Measurements from ENCODE around the gene GPR143.

Gene GPR143

GRCh38 chrX:9703406-9703805, 62.2 kb downstream of the GPR143 start:
- TF ChIP-seq CTCF (IDR thresholded peaks at IDR 0.05; ENCODE audit: control insufficient read depth, extremely low read depth, insufficient read depth) = no peak
- no peak overlapping the region for H3K4me3 ChIP-seq (ENCODE audit: low read depth, low read length)
- DNase-seq (ENCODE audit: low read depth) = no peak

- TF ChIP-seq CTCF (IDR thresholded peaks at IDR 0.05; ENCODE audit: control insufficient read depth, extremely low read depth, insufficient read depth) = no peak
- H3K4me3 ChIP-seq (ENCODE audit: low read depth, low read length) = no peak overlapping the region
- DNase-seq (ENCODE audit: low read depth) = no peak
These were observed 63.9 kb downstream of the GPR143 start for GRCh38 chrX:9701790-9702189.

GRCh38 chrX:9700555-9700954, 65.1 kb downstream of the GPR143 start:
- TF ChIP-seq CTCF (IDR thresholded peaks at IDR 0.05; ENCODE audit: control insufficient read depth, extremely low read depth, insufficient read depth) = no peak
- DNase-seq (ENCODE audit: low read depth) = no peak
- H3K4me3 ChIP-seq (ENCODE audit: low read depth, low read length) = no peak overlapping the region

- no peak for DNase-seq (ENCODE audit: low read depth)
- TF ChIP-seq CTCF (IDR thresholded peaks at IDR 0.05; ENCODE audit: control insufficient read depth, extremely low read depth, insufficient read depth) = no peak
- H3K4me3 ChIP-seq (ENCODE audit: low read depth, low read length) = no peak overlapping the region
These were observed 67.1 kb downstream of the GPR143 start for GRCh38 chrX:9698576-9698975.

- TF ChIP-seq CTCF (IDR thresholded peaks at IDR 0.05; ENCODE audit: control insufficient read depth, extremely low read depth, insufficient read depth) = no peak
- no peak for DNase-seq (ENCODE audit: low read depth)
- no peak overlapping the region for H3K4me3 ChIP-seq (ENCODE audit: low read depth, low read length)
These were observed 72.2 kb downstream of the GPR143 start for GRCh38 chrX:9693307-9694001.

- no peak for DNase-seq (ENCODE audit: low read depth)
- H3K4me3 ChIP-seq (ENCODE audit: low read depth, low read length) = no peak overlapping the region
- TF ChIP-seq CTCF (IDR thresholded peaks at IDR 0.05; ENCODE audit: control insufficient read depth, extremely low read depth, insufficient read depth) = no peak
These were observed 75.6 kb downstream of the GPR143 start for GRCh38 chrX:9690046-9690445.

- no peak overlapping the region for H3K4me3 ChIP-seq (ENCODE audit: low read depth, low read length)
- TF ChIP-seq CTCF (IDR thresholded peaks at IDR 0.05; ENCODE audit: control insufficient read depth, extremely low read depth, insufficient read depth) = no peak
- DNase-seq (ENCODE audit: low read depth) = no peak
These were observed 76.8 kb downstream of the GPR143 start for GRCh38 chrX:9688833-9689232.
